Tibial nerve (tissue), 4 donors: ENCODE results near the gene PLEKHM1. TPM values are rescaled to one million over a fixed set of nuclear protein-coding genes. Genes with fewer than 3 reads are reported as not detected.
A peak's percentile ranks its signal among the peaks of the same experiment; 100 is the strongest.

ENCODE experiments used
- DNase-seq, 2 donors: peaks; one replicate each; pipeline ENCODE4 v3.0.0-alpha.2; 2019; ENCODE audit warnings: low spot score in 2 of 2
- H3K27ac ChIP-seq, 4 donors: fragments of 200-600 bp; sonication (generic) in 3 of 4; one replicate each; pipeline ENCODE4 v1.5.1; 2017 to 2019; ENCODE audit warnings: mild to moderate bottlenecking in 1 of 4
- H3K27me3 ChIP-seq, 2 donors: fragments of 200-600 bp; sonication (generic) in 1 of 2; one replicate each; pipeline versions ENCODE4 v1.5.1 to v1.6.0; 2017 to 2019
- H3K36me3 ChIP-seq, 3 donors: fragments of 200-600 bp; sonication (generic); one replicate each; pipeline ENCODE4 v1.5.1; 2018 to 2019
- H3K4me1 ChIP-seq, 4 donors: fragments of 200-600 bp; sonication (generic) in 3 of 4; one replicate each; pipeline ENCODE4 v1.5.1; 2017 to 2019
- H3K4me3 ChIP-seq, 4 donors: fragments of 200-600 bp; sonication (generic) in 3 of 4; one replicate each; pipeline ENCODE4 v1.5.1; 2017 to 2019; ENCODE audit warnings: mild to moderate bottlenecking in 1 of 4, moderate library complexity in 1 of 4
- H3K9me3 ChIP-seq, 4 donors: fragments of 200-600 bp; sonication (generic) in 3 of 4; one replicate each; pipeline ENCODE4 v1.5.1; 2017 to 2019
- EP300 ChIP-seq, 2 donors: sonication (generic); formaldehyde crosslinking; IDR thresholded peaks; one replicate each; pipeline ENCODE4 v1.6.1; 2017; ENCODE audit warnings: antibody characterized with exemption in 2 of 2, mild to moderate bottlenecking in 1 of 2
- POLR2A ChIP-seq, 2 donors: fragments of 450-650 bp; IDR thresholded peaks; one replicate each; pipeline ENCODE4 v1.6.1; 2017; ENCODE audit warnings: antibody characterized with exemption in 2 of 2, mild to moderate bottlenecking in 2 of 2, moderate library complexity in 2 of 2
- WGBS, 2 donors: methylation state at CpG; one replicate each; pipeline ENCODE4 v1.1.5; 2018; 5-methylcytosine and 5-hydroxymethylcytosine counted together
- total RNA-seq, 4 donors: library from RNA; depleted of rRNA; stranded (reverse); fragments of >200 nt; gene quantifications; one replicate each; pipeline ENCODE4 v1.1.0, GENCODE V29; 2016
- TF ChIP-seq, protein P1 (sequence below), 5 experiments: fragments of 200-600 bp in 3 of 5; fragments of 450-650 bp in 2 of 5; sonication (generic) in 3 of 5; IDR thresholded peaks; one replicate each; pipeline ENCODE4 v1.5.1; 2016 to 2019; ENCODE audit warnings: antibody characterized with exemption in 5 of 5, mild to moderate bottlenecking in 3 of 5, moderate library complexity in 2 of 5

The PLEKHM1 gene
- total RNA-seq, 4 donors from 2014 or later = 36.7 to 75.7 (median 67.3) TPM

DNA sequence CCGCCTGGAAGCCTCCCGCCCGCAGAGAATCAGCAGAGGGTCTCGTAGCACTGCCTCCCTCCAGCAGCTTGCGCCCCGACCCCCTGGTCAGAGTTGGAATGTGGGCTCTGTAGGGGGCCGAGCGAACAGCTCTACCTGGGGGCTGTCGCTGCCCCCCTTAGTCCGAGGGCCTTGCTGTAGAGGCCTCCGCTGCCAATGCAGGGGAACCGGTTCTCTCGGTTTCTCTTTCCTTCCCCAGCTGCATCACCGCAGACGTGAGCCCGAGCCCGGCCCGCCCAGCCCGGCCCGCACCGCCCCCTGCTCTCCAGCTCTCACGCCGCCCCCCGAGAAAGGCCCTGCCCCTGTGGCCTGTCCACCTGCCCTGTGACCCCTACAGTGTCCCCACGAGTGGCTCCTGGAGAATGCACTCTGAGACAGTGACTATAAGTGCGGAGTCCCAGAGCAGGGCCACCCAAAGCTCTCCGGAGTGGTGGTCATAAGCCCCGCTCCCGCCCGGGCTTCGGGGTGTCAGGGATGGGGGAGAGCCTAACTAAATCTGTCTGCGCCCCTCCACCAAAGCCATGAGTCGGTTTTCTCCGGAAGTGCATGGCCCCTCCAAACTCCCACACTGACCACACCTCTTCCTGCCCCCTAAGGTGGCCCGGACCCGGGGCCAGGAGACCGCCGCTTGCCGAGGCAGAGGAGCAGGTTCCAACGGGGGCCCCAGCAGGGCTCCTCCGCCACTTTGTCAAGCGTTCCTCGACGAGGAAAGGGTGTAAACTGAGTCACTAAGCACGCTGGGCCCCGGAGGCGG lies 59.6 kb downstream of the PLEKHM1 start:
- WGBS, 2 donors = 19 to 22% methylated on average over 26 to 30 of the region's 47 CpGs
- Histone ChIP-seq H3K4me1 (peaks cover 0 to 57% (median 28%) of the 10 kb centered on the region in 4 donors), H3K4me3 (peak overlapping the region; percentile 25 to 59 (median 48)), H3K36me3 (peaks cover 0 to 25% (median 0%) of the 10 kb centered on the region in 3 donors), H3K27ac (peak overlapping the region in 1 of 4 donors; percentile 32), H3K27me3 (peaks cover 0 to 53% of the 10 kb centered on the region in 2 donors), H3K9me3 (no peaks in the 10 kb centered on the region)
- DNase-seq = no peak
- TF ChIP-seq POLR2A (IDR thresholded peaks at IDR 0.05) (no peak), EP300 (IDR thresholded peaks at IDR 0.05) (no peak)
- TF ChIP-seq, protein P1, sequence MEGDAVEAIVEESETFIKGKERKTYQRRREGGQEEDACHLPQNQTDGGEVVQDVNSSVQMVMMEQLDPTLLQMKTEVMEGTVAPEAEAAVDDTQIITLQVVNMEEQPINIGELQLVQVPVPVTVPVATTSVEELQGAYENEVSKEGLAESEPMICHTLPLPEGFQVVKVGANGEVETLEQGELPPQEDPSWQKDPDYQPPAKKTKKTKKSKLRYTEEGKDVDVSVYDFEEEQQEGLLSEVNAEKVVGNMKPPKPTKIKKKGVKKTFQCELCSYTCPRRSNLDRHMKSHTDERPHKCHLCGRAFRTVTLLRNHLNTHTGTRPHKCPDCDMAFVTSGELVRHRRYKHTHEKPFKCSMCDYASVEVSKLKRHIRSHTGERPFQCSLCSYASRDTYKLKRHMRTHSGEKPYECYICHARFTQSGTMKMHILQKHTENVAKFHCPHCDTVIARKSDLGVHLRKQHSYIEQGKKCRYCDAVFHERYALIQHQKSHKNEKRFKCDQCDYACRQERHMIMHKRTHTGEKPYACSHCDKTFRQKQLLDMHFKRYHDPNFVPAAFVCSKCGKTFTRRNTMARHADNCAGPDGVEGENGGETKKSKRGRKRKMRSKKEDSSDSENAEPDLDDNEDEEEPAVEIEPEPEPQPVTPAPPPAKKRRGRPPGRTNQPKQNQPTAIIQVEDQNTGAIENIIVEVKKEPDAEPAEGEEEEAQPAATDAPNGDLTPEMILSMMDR (IDR thresholded peaks at IDR 0.05) = no peak

DNA sequence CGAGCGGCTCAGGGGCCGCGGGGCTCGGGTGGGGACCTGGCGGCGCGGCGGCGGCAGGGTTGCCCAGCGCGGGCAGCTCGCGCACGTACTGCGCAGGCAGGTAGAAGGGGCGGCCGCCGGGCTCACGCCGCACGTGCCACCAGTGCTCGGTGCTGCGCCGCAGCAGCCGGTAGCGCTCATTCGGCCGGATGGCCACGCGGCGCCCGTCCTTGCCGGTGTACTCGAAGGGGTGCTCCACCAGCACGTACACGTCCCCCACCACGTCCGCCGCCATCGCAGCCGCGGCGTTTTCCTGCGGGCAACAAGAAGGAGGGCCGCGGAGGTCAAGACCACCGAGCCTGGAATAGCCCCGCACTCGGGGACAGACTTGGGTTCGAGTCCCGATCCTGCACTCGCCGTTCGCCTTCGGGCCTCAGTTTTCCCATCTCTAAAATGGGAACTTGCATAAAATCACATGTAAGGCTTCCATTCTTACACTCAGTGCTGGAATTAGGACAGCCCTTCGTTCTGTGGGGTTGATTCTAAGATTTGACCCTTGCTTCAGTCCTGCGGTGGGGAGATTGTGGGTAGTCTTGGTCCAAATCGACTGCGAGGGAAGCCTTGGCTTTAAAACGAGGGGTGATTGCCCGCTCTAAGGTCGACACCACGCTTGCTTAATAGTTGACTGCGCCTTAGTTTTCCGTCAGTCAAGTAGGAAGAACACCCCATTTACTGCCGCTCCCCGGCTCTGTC lies 60.3 kb downstream of the PLEKHM1 start:
- 35 to 42% methylated on average over 42 to 47 of the region's 68 CpGs for WGBS, 2 donors
- H3K27ac ChIP-seq = no peak overlapping the region
- H3K9me3 ChIP-seq = no peaks in the 10 kb centered on the region
- no peak for DNase-seq
- H3K36me3 ChIP-seq = peaks cover 0 to 18% (median 0%) of the 10 kb centered on the region in 3 donors
- peaks cover 0 to 53% of the 10 kb centered on the region in 2 donors for H3K27me3 ChIP-seq
- H3K4me3 ChIP-seq = peak overlapping the region in 3 of 4 donors; percentile 25 to 59 (median 50)
- TF ChIP-seq, protein P1 (IDR thresholded peaks at IDR 0.05) = no peak
- no peak for TF ChIP-seq EP300 (IDR thresholded peaks at IDR 0.05)
- TF ChIP-seq POLR2A (IDR thresholded peaks at IDR 0.05) = no peak
- peaks cover 0 to 57% (median 28%) of the 10 kb centered on the region in 4 donors for H3K4me1 ChIP-seq

DNA sequence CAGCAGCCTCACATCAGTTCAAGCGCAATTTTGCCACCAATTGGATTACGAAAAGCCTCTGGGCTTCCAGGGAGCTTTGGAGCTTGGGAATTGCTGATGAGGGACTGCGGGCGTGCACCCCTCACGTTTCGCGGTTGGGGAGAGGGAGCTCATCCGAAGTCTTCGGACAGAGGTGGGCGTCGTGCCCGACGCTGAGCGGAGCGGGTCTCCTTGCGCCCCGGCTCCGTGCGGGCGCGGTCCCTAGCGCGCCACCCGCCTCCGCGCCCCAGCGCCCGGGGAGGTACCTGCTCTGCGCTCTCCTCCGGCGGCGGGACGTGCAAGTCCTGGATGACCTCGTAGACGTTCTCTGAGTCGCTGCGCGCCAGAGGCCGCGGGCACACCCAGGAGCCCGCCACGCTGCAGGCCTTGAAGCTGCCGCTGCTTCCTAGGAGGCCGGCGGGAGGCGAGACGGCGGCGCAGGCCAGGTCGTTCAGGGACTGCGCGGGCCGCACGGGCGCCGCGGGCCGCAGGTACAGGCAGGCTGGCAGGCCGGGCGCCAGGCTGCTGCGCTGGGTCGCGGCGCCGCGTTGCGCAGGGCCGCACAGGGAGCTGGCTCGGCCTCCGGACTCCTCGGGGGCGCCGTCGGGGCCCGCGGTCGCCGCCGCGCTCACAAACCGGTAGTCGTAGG lies 61.0 kb downstream of the PLEKHM1 start:
- Histone ChIP-seq H3K4me1 (peaks cover 0 to 57% (median 28%) of the 10 kb centered on the region in 4 donors), H3K36me3 (peaks cover 0 to 11% (median 0%) of the 10 kb centered on the region in 3 donors), H3K27ac (no peak overlapping the region), H3K27me3 (peaks cover 0 to 53% of the 10 kb centered on the region in 2 donors), H3K4me3 (no peak overlapping the region), H3K9me3 (no peaks in the 10 kb centered on the region)
- no peak for DNase-seq
- TF ChIP-seq POLR2A (IDR thresholded peaks at IDR 0.05) (no peak), EP300 (IDR thresholded peaks at IDR 0.05) (no peak)
- TF ChIP-seq, protein P1 (IDR thresholded peaks at IDR 0.05) = no peak
- 19 to 32% methylated on average over 36 to 39 of the region's 82 CpGs for WGBS, 2 donors

DNA sequence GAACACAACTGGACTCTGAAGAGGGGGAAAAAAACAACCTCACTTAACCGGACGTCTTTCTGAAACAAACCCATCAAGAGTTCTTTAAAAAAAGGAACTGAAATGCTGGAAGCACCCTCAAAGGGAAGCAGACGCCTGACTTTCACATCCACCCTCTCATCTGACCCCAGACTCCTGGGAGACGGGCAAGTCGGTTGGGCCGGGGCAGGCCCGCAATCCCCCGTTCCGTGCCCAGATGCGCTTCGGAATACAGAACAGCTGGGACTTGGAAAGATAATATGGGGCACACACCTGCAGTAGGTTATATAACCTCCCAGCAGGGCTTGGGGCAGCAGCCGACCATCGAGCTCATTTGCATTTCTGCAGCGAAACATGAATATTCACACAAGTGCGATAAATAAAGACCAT lies 61.6 kb downstream of the PLEKHM1 start:
- 26 to 31% methylated on average over 15 of the region's 15 CpGs for WGBS, 2 donors
- H3K36me3 ChIP-seq = peaks cover 0 to 7% (median 0%) of the 10 kb centered on the region in 3 donors
- H3K4me3 ChIP-seq = no peak overlapping the region
- H3K27ac ChIP-seq = no peak overlapping the region
- peaks cover 0 to 53% of the 10 kb centered on the region in 2 donors for H3K27me3 ChIP-seq
- TF ChIP-seq POLR2A (IDR thresholded peaks at IDR 0.05) (no peak), EP300 (IDR thresholded peaks at IDR 0.05) (no peak)
- TF ChIP-seq, protein P1 (IDR thresholded peaks at IDR 0.05) = no peak
- no peaks in the 10 kb centered on the region for H3K9me3 ChIP-seq
- DNase-seq = no peak
- peaks cover 0 to 57% (median 28%) of the 10 kb centered on the region in 4 donors for H3K4me1 ChIP-seq
